Rectal smooth muscle tissue (tissue), 1 donor: ENCODE data around the gene MARK3.

Experiments
- H3K27ac ChIP-seq: one replicate; pipeline ENCODE4 v1.7.0; 2013; ENCODE audit warnings: low read depth, low read length, inconsistent platforms
- H3K27me3 ChIP-seq: one replicate; pipeline ENCODE4 v1.7.0; 2013; ENCODE audit warnings: low read length; ENCODE audit not compliant: control insufficient read depth, insufficient read depth
- H3K36me3 ChIP-seq: one replicate; pipeline ENCODE4 v1.7.0; 2013; ENCODE audit warnings: low read length; ENCODE audit not compliant: control insufficient read depth, insufficient read depth
- H3K4me1 ChIP-seq: one replicate; pipeline ENCODE4 v1.7.0; 2013; ENCODE audit warnings: low read length; ENCODE audit not compliant: control insufficient read depth, insufficient read depth
- H3K4me3 ChIP-seq: one replicate; pipeline ENCODE4 v1.7.0; 2013; ENCODE audit warnings: low read length
- H3K9ac ChIP-seq: one replicate; pipeline ENCODE4 v1.7.0; 2013; ENCODE audit warnings: low read length

MARK3 gene

GRCh38 chr14:103526247-103526913 lies 141.2 kb downstream of the MARK3 start:
- no peak overlapping the region for H3K4me3 ChIP-seq
- peaks cover 17% of the 10 kb centered on the region for H3K4me1 ChIP-seq
- no peaks in the 10 kb centered on the region for H3K27me3 ChIP-seq
- no peak overlapping the region for H3K9ac ChIP-seq
- H3K27ac ChIP-seq = peak overlapping the region; percentile 84
- no peaks in the 10 kb centered on the region for H3K36me3 ChIP-seq

- no peaks in the 10 kb centered on the region for H3K36me3 ChIP-seq
- no peaks in the 10 kb centered on the region for H3K27me3 ChIP-seq
- peak overlapping the region; percentile 84 for H3K27ac ChIP-seq
- peaks cover 17% of the 10 kb centered on the region for H3K4me1 ChIP-seq
- no peak overlapping the region for H3K4me3 ChIP-seq
- no peak overlapping the region for H3K9ac ChIP-seq
Measured at GRCh38 chr14:103526914-103527248, 141.7 kb downstream of the MARK3 start.

GRCh38 chr14:103527408-103528145 lies 142.4 kb downstream of the MARK3 start:
- H3K27me3 ChIP-seq = no peaks in the 10 kb centered on the region
- peaks cover 22% of the 10 kb centered on the region for H3K4me1 ChIP-seq
- no peak overlapping the region for H3K9ac ChIP-seq
- H3K27ac ChIP-seq = peak overlapping the region; percentile 91
- H3K36me3 ChIP-seq = no peaks in the 10 kb centered on the region
- peak overlapping the region; percentile 70 for H3K4me3 ChIP-seq

GRCh38 chr14:103528146-103528586 lies 143.0 kb downstream of the MARK3 start:
- Histone ChIP-seq H3K4me3 (peak overlapping the region; percentile 70), H3K27me3 (no peaks in the 10 kb centered on the region), H3K9ac (peak overlapping the region; percentile 47), H3K4me1 (peaks cover 26% of the 10 kb centered on the region), H3K36me3 (no peaks in the 10 kb centered on the region), H3K27ac (peak overlapping the region; percentile 91)

GRCh38 chr14:103528587-103529382 lies 143.6 kb downstream of the MARK3 start, which contains the start of gene TRMT61A:
Gene TRMT61A (plus strand): TSS chr14:103529196. CDS start chr14:103529979, 783 bp downstream.
- H3K4me3 ChIP-seq = peak within 1 kb of the TSS; percentile 89
- H3K9ac ChIP-seq = peak within 1 kb of the TSS; percentile 47
- H3K36me3 ChIP-seq = peaks cover 2% of the 10 kb centered on the region
- H3K4me1 ChIP-seq = peaks cover 32% of the 10 kb centered on the region
- H3K27me3 ChIP-seq = no peaks in the 10 kb centered on the region
- peak within 1 kb of the TSS; percentile 91 for H3K27ac ChIP-seq

GRCh38 chr14:103529383-103530365 lies 144.5 kb downstream of the MARK3 start:
- Histone ChIP-seq H3K27ac (peak overlapping the region; percentile 85), H3K9ac (peak overlapping the region; percentile 25), H3K36me3 (peaks cover 3% of the 10 kb centered on the region), H3K27me3 (no peaks in the 10 kb centered on the region), H3K4me3 (peak overlapping the region; percentile 89), H3K4me1 (peaks cover 38% of the 10 kb centered on the region)

- Histone ChIP-seq H3K9ac (no peak overlapping the region), H3K27ac (no peak overlapping the region), H3K27me3 (no peaks in the 10 kb centered on the region), H3K4me1 (peaks cover 43% of the 10 kb centered on the region), H3K4me3 (peak overlapping the region; percentile 89), H3K36me3 (peaks cover 3% of the 10 kb centered on the region)
Measured at GRCh38 chr14:103530390-103530789, 145.2 kb downstream of the MARK3 start.

GRCh38 chr14:103530831-103531230 lies 145.6 kb downstream of the MARK3 start:
- Histone ChIP-seq H3K4me3 (no peak overlapping the region), H3K27me3 (no peaks in the 10 kb centered on the region), H3K9ac (no peak overlapping the region), H3K36me3 (peaks cover 3% of the 10 kb centered on the region), H3K4me1 (peaks cover 47% of the 10 kb centered on the region), H3K27ac (peak overlapping the region; percentile 98)

GRCh38 chr14:103531421-103532215 lies 146.4 kb downstream of the MARK3 start:
- H3K27me3 ChIP-seq = no peaks in the 10 kb centered on the region
- H3K9ac ChIP-seq = no peak overlapping the region
- H3K27ac ChIP-seq = peak overlapping the region; percentile 98
- H3K4me1 ChIP-seq = peaks cover 52% of the 10 kb centered on the region
- peaks cover 3% of the 10 kb centered on the region for H3K36me3 ChIP-seq
- no peak overlapping the region for H3K4me3 ChIP-seq

GRCh38 chr14:103532216-103533136 lies 147.3 kb downstream of the MARK3 start:
- H3K4me3 ChIP-seq = no peak overlapping the region
- peaks cover 52% of the 10 kb centered on the region for H3K4me1 ChIP-seq
- no peaks in the 10 kb centered on the region for H3K27me3 ChIP-seq
- H3K36me3 ChIP-seq = peaks cover 3% of the 10 kb centered on the region
- no peak overlapping the region for H3K9ac ChIP-seq
- H3K27ac ChIP-seq = peak overlapping the region; percentile 98
